ENCODE measurements around the gene INSR. TPM values are rescaled to one million over a fixed set of nuclear protein-coding genes. Genes with fewer than 3 reads are reported as not detected.
"Not testable (repeated sequence)": the region's sequence is repeated elsewhere in the genome, so short reads cannot be mapped to it uniquely, and the experiment has no call there.

Gene INSR
- total RNA-seq, 1 donor from 2014 or later = 14.1 TPM

DNA sequence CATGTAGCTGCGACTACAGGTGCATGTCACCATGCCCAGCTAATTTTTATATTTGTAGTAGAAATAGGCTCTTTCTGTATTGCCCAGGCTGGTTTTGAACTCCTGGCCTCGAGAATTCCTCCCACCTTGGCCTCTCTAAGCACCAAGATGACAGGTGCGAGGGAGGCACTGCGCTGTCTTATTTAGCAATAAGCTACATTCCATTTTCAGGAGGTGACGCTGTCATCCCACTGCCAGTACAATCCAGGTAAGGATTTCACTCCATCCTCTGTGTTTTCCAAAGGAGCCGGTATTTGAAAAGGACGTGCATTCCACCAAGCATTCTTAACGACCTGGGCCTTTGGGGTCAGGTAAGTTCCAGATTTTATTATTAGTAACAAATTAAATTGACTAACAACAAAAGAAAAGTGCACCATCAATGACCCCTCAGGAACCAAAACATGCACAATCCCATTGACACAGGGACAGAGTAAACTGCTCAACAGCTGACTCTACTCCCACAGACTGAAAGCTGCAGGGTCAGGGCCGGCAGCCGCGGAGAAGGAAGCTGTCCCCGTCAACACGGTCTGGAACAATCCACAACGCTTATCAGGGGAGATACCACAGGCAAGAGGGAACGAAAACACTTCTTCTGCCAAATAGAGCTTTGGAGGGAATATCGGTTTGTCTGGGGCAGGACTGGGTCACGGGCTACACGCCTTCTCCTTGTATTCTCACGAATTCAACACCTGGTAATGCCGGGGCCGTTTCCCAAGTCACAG lies 82.8 kb downstream of the INSR start:
- Mint-ChIP-seq H3K27ac (ENCODE audit: unreplicated experiment) (no peak overlapping the region), H3K36me3 (ENCODE audit: low read depth) (no peaks in the 10 kb centered on the region), H3K9me3 (no peaks in the 10 kb centered on the region), H3K4me1 (peaks cover 8% of the 10 kb centered on the region), H3K27me3 (ENCODE audit: low read depth) (peaks cover 15% of the 10 kb centered on the region), H3K4me3 (no peak overlapping the region)
- no peak for DNase-seq (ENCODE audit: low read depth, low spot score)
- TF ChIP-seq, protein P1, sequence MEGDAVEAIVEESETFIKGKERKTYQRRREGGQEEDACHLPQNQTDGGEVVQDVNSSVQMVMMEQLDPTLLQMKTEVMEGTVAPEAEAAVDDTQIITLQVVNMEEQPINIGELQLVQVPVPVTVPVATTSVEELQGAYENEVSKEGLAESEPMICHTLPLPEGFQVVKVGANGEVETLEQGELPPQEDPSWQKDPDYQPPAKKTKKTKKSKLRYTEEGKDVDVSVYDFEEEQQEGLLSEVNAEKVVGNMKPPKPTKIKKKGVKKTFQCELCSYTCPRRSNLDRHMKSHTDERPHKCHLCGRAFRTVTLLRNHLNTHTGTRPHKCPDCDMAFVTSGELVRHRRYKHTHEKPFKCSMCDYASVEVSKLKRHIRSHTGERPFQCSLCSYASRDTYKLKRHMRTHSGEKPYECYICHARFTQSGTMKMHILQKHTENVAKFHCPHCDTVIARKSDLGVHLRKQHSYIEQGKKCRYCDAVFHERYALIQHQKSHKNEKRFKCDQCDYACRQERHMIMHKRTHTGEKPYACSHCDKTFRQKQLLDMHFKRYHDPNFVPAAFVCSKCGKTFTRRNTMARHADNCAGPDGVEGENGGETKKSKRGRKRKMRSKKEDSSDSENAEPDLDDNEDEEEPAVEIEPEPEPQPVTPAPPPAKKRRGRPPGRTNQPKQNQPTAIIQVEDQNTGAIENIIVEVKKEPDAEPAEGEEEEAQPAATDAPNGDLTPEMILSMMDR (conservative IDR thresholded peaks at IDR 0.05) = no peak

DNA sequence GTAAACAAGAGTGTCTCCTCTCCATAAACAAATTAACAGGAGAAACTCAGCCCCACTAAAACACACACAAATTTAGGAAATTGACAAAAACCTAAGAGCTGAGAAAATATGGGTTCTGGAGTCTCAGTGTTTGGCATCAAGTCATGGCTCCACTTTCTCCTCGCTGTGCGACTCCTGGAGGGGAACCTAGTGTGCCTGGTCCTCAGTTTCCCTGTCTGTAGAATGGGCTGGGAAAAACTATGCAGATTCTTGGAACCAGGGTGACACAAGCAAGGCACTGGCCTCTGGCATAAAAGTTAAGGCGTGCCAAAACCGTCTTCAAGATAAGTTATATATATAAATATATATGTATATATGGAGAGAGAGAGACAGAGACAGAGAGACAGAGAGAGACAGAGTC lies 83.9 kb downstream of the INSR start:
- no peaks in the 10 kb centered on the region for H3K9me3 Mint-ChIP-seq
- TF ChIP-seq, protein P1 (conservative IDR thresholded peaks at IDR 0.05) = no peak
- H3K27ac Mint-ChIP-seq (ENCODE audit: unreplicated experiment) = no peak overlapping the region
- H3K27me3 Mint-ChIP-seq (ENCODE audit: low read depth) = peaks cover 15% of the 10 kb centered on the region
- H3K36me3 Mint-ChIP-seq (ENCODE audit: low read depth) = no peaks in the 10 kb centered on the region
- no peak for DNase-seq (ENCODE audit: low read depth, low spot score)
- H3K4me3 Mint-ChIP-seq = no peak overlapping the region
- peaks cover 8% of the 10 kb centered on the region for H3K4me1 Mint-ChIP-seq

DNA sequence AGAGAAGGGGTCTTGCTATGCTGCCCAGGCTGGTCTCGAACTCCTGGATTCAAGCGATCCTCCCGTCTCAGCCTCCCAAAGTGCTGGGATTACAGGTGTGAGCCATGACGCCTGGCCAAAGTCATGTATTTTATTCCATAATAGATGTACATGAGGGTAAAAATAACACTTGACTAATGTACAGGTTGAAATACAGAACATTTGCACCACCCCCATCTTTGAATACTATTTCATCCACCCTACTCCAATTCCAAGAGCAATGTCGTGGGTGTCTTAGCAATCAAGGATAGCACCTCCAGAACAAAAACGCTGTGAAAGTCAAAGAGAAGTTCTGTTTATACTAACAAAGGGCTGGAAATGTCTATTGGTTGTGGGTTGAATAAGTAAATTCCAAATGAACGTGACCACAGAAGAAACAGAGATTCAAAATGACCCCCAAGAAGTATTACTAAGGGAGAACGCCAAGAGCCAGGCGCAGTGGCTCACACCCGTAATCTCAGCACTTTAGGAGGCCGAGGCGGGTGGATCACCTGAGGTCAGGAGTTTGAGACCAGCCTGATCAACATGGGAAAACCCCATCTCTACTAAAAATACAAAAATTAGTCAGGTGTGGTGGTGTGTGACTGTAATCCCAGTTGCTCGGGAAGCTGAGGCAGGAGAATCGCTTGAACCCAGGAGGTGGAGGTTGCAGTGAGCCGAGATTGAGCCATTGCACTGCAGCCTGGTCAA lies 84.5 kb downstream of the INSR start:
- not testable (repeated sequence) for H3K27ac Mint-ChIP-seq (ENCODE audit: unreplicated experiment); H3K36me3 Mint-ChIP-seq (ENCODE audit: low read depth); H3K4me3 Mint-ChIP-seq; DNase-seq (ENCODE audit: low read depth, low spot score); H3K9me3 Mint-ChIP-seq; H3K4me1 Mint-ChIP-seq
- H3K27me3 Mint-ChIP-seq (ENCODE audit: low read depth) = peaks cover 12% of the 10 kb centered on the region

DNA sequence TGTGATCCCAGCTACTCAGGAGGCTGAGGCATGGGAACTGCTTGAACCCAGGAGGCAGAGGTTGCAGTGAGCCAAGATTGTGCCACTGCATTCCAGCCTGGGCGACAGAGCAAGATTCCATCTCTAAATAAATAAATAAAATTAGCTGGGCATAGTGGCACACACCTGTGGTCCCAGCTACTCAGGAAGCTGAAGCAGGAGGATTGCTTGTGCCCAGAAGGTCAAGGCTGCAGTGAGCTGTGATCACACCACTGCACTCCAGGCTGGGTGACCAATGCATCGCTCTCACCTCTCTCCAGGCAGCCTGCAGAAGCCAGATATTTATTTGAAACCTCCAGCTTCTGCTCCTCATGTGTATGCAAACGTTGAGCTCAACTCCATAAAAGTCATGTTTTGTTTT lies 85.2 kb downstream of the INSR start:
- H3K27me3 Mint-ChIP-seq (ENCODE audit: low read depth); H3K4me1 Mint-ChIP-seq; DNase-seq (ENCODE audit: low read depth, low spot score); H3K9me3 Mint-ChIP-seq; H3K4me3 Mint-ChIP-seq; H3K27ac Mint-ChIP-seq (ENCODE audit: unreplicated experiment); H3K36me3 Mint-ChIP-seq (ENCODE audit: low read depth): not testable (repeated sequence)

DNA sequence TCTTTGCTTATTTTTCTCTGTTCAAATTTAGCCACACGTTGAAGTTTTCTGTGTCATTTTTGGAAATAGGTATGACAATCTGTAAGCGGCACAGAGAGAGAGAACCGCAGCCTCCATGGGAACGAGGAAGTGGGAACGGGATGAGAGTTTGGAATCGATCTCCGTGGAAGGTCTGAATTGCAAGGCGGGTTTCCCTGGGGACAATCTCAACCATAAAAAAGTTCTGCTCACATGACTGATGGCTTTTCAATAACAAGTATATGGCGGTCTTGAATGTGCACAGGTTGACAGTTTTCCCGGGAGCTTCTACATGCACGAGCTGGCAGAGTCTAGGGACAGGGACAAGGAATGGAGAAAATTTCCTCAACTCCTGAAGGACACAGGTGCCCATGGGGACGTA lies 90.9 kb downstream of the INSR start:
- DNase-seq (ENCODE audit: low read depth, low spot score) = no peak
- Mint-ChIP-seq H3K27me3 (ENCODE audit: low read depth) (peaks cover 17% of the 10 kb centered on the region), H3K4me1 (peaks cover 7% of the 10 kb centered on the region), H3K9me3 (no peaks in the 10 kb centered on the region), H3K36me3 (ENCODE audit: low read depth) (no peaks in the 10 kb centered on the region), H3K27ac (ENCODE audit: unreplicated experiment) (no peak overlapping the region), H3K4me3 (no peak overlapping the region)
- TF ChIP-seq, protein P1 (conservative IDR thresholded peaks at IDR 0.05) = no peak

DNA sequence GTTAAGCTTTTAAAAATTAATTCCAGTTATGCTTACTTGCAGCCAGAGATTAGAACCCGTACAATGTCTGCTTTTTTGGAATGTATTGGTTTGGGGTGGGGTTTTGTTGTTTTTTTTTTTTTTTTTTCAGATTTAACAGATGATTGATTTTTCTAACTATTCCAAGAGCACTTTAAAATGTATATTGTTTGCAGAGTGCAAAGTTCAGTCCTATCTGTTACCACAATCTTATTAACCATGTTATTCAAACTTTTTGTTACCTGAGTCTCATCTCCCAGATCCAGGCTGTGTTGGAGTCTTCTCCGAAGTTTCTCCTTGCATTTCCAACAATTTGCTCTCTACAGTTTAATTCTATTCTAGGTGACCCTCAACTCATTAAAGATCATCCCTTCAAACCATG lies 91.3 kb downstream of the INSR start:
- H3K27me3 Mint-ChIP-seq (ENCODE audit: low read depth) = peaks cover 14% of the 10 kb centered on the region
- no peak overlapping the region for H3K4me3 Mint-ChIP-seq
- H3K27ac Mint-ChIP-seq (ENCODE audit: unreplicated experiment) = no peak overlapping the region

More for the DNA sequence above, 91.3 kb downstream of the INSR start:
- Mint-ChIP-seq H3K4me1 (peaks cover 7% of the 10 kb centered on the region), H3K36me3 (ENCODE audit: low read depth) (no peaks in the 10 kb centered on the region), H3K9me3 (no peaks in the 10 kb centered on the region)
- TF ChIP-seq, protein P1 (conservative IDR thresholded peaks at IDR 0.05) = no peak
- no peak for DNase-seq (ENCODE audit: low read depth, low spot score)
